HG02885 (cell line): Measurements from ENCODE around the gene TBC1D2.
"Not testable (repeated sequence)": the region's sequence is repeated elsewhere in the genome, so short reads cannot be mapped to it uniquely, and the experiment has no call there.

Experiments used
- ATAC-seq: cut with Tn5 transposase; IDR thresholded peaks from one replicate; pipeline ENCODE4 v1.9.1; 2021; ENCODE audit warnings: mild to moderate bottlenecking; ENCODE audit not compliant: unreplicated experiment, poor library complexity

Gene TBC1D2

DNA sequence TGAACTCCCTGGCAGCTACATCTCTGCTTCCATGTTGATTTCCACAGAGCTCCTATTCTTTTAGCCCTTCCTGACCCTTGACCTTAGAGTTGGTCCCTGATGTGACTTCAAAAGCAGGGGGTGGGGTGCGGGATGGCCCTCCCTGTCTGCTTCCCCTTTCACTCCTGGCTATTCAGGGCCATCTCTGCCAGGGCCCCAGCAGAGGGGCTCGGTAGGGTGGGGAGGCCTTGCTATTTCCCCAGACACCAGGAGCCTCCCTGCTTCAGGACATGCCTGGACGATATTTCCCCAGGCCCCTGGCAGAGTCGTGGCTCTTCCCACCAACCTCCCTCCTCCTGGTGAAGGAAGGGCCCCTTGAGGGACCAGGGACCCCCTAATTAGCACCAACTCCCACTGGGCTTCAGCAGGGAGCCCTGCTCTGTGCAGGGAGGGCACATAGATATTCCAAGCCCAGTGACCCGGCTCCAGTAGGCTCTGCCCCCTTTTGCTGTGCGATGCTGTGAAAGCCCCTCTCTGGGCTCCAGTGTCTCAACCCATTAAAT, 80.3 kb downstream of the TBC1D2 start:
- ATAC-seq: no peak

DNA sequence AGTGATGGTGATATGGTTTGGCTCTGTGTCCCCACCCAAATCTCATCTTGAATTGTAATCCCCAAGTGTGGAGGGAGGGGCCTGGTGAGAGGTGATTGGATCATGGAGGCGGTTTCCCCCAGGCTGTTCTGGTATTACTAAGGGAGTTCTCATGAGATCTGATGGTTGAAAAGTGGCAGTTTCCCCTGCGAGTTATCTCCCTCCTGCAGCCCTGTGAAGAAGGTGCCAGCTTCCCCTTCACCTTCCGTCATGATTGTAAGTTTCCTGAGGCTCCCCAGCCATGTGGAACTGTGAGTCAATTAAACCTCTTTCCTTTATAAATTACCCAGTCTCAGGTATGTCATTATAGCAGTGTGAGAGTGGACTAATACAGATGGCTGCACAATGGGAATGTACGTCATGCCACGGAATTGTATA, 80.9 kb downstream of the TBC1D2 start:
- ATAC-seq: not testable (repeated sequence)

DNA sequence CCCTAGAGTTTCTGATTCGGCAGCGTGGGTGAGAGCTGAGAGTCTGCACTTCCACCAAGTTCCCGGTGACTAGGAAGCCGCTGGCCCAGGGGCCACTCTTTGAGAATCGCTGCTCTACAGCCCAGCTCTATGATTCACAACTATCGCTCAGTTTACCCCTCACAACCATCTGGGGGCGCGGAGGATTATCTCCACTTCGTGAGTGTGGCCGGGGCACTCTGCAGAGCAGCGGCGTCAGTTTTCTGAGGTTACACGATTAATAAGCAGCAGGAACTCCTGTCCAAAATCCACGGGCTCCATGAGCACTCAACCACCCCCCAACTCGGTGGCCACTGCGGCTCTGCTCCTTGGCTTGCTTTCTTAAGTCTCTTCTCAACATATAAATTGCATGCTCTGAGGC, 82.3 kb downstream of the TBC1D2 start:
- ATAC-seq: no peak

DNA sequence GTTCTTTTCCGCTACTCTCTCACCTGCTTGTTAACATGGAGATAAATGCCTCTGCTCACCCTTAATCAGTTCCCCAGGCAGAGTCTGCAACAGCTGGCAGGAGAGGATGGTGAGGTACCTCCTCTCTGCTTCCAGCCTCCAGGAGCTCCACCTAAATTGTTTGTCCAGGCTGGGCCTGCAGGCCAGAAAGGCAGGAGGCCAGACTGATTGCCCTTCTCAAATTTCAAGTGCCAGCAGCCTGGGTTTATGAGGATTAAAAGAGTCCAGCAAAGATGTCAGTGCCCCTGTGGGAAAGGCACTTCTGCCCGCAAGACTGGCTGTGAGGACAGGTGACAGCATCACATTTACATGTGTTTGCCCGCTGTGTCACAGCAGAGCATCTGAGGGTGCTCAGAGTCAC, 82.8 kb downstream of the TBC1D2 start:
- no peak for ATAC-seq

DNA sequence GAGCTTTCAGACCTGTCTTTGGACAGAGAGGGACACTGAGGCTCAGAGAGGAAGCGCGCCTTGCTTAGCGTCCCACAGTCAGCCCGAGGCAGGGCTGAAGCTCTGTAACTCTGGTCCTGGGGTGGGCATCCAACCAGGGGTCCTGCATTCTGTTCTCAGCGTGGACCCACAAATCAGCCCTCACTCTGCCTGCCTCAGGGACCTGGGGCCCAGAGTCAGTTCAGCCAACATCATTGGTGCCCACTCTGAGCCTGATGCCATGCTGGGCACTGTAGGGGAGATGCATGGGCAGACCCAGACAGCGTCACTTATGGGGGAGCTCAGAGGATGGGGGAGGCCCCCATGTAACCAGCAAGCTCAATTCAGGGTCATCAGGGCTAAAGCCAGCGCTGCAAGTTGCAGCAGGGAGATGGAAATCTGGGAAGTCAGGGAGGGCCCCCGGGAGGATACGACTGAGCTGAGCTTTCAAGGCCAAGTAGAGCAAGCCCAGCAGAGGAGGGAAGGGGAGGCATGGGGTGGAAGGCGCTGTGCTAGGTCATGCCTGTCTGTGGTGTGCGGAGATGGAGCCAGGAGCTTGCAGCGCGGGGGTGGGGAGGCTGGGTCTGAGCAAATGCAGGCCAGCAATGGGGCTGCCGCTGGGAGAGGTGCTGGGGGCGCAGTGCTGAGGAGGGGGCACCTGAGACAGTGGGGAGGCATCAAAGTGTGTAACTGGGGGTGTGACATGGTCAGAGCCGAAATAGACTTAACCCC, 84.1 kb downstream of the TBC1D2 start:
- no peak for ATAC-seq

DNA sequence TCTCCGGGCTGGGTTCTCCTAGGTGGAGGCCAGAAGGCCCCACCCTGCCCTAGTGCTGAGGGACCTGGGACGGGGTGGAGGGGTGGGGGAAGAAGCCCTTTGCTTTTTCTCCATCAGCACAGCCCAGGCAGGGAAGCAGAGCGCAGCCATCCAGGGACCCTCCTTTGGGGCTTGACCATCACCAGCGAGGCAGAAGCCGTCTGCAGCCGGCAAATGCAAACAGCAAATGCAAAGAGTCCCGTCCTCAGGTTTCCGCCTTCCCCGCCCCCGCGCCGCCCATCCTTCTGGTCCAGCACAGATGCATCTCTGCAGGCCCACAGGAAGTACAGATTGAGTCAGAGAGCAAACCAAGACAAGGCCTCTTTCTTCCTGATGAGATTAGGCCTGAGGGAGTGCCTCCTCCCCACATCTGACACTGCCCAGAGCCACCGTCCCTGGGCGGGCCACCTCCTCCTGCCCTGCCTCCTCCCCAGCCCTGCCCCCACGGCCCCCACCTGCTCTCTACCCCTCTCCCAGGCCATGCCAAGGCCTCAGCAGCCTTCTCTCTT, 86.4 kb downstream of the TBC1D2 start:
- peak; percentile 99 for ATAC-seq

DNA sequence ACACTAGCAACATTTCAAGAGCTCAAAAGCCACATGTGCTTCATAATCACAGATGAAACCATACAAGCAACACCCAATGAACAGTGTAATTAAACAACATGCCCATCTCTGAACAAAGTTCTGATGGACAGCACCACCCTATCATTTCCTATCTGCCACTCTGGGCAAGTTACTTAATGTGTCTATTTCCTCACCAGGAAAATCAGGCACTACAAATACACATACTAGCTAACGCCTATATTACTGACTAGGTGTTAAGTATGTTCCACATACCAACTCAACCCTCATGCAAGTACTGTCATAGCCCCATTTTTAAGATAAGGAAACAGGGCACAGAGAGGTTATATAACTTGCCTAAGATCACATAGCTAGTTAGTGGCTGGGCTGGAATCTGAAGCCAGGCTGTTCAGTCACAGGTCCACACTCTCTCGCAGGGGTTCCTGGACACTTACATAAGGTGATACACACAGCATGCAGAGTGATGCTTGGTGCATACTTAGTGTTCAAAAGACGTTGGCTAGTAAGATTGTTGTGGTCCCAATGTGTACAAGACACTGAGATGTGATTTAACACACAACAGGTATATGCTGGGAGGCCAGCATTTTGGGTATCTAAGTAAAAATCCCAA, 87.2 kb downstream of the TBC1D2 start:
- no peak for ATAC-seq

DNA sequence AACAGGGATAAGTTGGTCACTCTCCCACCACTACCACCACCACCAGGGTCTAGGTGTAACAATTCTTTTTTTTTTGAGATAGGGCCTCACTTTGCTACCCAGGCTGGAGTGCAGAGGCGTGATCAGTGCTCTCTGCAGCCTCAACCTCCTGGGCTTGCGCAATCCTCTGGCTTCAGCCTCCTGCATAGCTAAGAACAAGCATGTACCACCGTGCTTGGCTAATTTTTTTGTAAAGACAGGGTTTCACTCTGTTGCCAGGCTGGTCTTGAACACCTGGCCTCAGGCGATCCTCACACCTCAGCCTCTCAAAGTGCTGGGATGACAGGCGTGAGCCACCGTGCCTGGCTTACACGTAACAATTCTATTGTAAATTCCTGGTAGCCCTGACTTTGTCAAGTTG, 90.5 kb downstream of the TBC1D2 start:
- ATAC-seq: no peak

DNA sequence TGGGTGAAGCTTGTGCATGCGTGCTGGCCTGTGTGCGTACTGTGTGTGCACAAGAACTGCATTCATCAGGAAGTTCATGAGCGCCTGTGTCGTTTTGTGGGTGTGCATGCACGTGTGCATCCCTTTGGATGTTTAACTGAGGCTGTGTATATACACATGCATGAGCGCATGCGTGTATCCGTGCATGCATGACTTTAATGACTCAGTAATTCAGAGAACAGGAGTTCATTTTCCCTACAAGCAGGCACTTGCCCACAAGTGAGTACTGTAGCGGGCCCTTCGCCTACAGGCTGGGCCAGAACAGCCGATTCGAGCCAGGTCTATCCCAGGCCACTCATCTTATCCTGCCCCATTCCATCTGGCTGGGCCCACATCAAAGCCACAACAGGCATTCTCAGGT, 92.8 kb downstream of the TBC1D2 start:
- no peak for ATAC-seq

DNA sequence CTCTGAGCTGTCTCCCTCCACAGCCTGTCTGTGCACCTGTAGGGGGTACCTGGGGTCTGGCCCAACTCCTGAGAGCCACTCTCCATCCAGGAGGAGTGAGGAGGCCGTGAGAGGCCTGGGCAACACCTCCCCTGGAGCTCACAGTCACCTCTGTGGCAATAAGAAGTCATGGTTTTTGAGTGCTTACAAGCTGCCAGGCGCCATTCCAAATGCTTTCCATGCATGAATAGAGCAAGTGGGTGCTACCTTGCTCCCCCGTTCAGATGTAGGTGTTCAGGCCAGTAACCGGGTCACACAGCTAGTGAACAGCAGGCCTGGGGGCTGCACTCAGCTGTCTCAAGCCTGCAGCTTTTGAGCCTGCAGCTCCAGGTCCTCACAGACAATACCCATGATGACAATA, 93.6 kb downstream of the TBC1D2 start:
- no peak for ATAC-seq

DNA sequence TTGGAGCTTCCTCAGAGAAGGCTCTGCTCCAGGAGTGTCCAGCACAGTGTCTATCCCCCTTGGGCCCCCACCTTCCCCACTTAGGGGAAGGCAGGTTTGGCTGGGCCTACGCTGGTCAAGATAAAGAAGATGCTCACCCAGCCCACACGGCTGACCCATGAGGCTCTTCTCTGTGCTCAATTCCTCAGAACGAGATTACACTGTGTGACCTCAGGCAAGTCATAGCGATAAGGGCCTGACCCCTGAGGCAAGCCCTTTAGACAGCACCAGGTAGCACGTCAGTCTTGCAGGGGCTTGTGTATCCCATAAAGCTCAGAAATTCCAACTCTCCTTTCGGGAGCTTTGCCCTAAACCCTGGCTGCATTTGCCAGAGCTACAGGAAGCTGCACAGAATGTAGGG, 95.7 kb downstream of the TBC1D2 start:
- no peak for ATAC-seq

DNA sequence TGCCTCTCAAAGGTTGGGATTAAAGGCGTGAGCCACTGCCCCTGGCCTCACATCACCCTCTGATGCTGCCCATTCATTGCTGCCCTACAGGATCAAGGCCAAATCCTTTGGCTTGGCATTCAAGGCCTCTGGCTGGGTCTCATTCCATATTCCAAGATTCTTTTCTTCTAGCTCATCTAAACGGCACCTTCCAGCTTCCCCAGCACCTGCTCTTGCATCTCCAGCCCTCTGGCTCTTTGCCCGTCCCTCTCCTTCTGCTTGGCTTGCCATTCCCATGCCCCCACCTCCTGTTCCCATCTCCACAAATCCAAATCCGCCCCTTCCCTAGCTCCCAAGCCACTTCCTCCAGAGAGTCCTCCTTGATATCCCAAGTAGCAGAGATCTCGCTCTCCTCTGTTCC, 96.1 kb downstream of the TBC1D2 start:
- ATAC-seq: no peak

DNA sequence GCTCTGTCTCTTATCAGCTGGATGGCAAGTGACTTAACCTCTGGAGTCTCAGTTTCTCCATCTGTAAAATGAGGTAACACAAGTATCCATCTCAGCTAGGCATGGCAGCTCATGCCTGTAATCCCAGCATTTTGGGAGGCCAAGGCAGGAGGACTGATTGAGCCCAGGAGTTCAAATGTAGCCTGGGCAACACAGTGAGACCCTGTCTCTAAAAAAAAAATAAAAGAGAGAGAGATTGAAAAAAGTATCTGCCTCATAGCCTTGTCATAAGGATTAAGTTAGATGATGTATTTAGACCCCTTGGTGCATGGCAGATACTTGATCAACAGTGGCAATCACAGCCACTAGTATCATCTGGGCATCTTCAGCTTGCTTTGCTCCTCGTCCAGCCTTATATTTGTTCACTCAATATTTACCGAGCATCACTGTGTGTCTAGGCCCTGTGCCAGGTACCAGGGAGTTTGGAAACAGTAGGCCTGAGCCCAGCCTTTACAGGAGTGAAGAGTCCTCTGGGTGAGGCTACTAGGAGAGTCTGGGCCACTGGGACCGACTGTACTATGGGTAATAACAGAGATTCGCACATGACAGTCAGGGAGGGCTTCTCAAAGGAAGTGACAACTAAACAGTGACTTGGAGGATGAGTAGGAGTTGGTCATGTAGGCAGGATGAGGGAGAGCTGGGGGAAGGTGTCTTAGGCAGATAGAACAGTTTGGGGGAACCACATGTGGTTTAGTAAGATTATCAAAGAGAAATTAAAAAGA, 97.2 kb downstream of the TBC1D2 start:
- ATAC-seq: no peak

DNA sequence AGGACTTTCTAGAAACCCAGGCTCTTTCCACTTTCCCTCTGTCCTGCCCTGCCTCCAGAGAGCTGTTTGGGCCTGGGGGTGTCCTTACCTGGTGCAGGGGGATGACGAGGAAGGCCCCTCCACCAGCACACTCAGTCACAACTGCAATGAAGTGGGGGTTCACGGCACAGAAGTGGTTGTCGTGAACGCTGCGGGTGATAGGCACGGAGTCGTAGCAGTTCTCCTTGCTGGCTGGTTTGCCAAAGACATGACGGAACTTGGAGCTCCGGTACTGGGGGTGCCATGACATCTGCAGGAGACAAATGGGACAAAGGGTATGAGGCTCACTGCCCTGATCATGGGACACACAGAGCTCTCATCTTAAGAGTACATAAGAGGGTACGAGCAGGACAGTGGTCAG, 98.1 kb downstream of the TBC1D2 start:
- no peak for ATAC-seq

DNA sequence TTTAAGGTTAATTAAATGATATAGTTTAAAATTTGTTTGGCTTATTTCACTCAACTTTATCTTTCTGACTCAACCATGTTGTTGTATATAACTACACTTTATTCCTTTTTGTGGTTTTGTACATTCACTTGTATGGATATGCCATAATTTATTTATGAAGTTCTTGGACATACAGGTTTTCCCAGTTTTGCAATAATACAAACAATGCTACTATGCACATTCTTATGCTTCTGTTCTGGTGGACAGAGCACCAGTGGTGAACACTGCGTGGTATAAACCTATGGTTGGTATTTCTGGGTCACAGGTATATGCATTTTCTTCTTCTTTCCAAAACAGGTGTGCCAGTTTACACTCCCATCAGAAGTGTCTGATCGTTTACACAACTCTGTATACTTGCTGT, 100.8 kb downstream of the TBC1D2 start:
- no peak for ATAC-seq

DNA sequence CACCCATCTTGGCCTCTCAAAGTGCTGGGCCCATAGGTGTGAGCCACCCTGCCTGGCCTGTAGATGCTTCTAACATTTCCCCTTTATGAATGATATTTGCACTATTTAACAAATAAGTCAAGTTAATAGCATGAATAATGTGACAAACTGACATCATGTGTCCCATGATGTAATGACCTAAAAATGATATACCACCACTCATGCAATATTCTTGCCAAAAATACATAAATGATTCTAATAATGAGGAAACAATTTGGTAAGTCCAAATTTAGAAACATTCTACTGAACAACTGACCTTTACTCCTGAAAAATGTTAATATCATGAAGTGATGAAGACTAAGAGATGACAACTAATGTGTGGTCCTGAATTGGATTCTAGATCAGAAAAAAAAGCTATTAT, 102.9 kb downstream of the TBC1D2 start:
- no peak for ATAC-seq

DNA sequence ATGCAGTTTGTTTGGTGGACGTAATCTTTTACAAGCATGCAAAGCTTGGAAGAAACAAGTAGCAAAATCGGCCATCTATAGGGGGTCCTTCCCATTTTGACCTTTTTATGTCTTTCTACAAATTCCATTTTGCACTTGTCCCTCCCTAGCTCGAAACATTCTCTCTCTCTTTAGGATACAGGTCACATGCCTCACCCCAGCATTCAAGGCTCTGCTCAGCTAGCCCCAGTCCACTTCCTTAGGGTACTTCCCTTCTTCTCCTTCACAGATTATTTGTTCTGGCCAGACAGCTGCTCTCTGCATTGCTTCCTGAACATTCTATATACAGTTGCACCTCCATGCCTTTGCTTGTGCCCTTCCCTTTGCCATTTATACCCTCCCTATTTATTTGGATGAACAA, 104.7 kb downstream of the TBC1D2 start:
- ATAC-seq: no peak

DNA sequence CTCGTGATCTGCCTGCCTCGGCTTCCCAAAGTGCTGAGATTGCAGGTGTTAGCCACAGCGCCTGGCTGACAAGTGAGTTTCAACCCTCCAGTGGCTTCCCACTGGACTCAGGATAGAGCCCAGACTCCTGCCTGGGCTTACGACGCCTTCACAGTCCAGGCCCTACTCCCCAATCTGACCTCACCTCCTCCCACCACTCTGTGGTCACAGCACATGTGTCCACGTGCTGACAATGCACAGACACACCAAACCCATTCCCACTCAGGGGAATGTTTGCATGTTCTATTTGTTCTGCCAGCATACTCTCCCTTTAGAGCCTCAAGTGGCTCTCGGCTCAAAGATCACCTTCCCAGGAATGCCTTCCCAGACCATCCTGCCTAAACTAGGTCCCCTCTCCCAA, 105.3 kb downstream of the TBC1D2 start:
- no peak for ATAC-seq

DNA sequence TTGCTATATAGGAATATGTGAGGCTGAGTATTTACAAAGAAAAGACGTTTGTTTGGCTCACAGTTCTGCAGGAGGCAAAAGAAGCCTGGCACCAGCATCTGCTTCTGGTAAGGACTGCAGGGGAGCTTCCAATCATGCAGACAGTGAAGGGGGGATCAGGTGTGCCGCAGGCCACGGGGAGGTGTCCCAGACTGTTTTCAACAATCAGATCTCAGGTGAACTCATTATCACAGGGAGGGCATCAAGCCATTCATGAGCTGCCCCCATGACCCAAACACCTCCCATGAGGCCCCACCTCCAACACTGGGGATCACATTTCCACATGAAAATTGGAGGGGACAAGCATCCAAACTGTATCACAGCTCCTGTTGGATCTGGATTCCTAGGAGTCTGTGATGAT, 106.0 kb downstream of the TBC1D2 start:
- no peak for ATAC-seq
